Stimulated activated CD4-positive, alpha-beta T cell treated with anti-CD3 and anti-CD28 coated beads, TNF-alpha, amount 100 ng/mL, for 48 hours (primary cell): ENCODE results near the gene ERBB2.

Experiments used
- DNase-seq, 3 donors: peaks; one replicate each; pipeline ENCODE4 v3.0.0-alpha.2; 2020; ENCODE audit warnings: low read depth in 3 of 3

The ERBB2 gene

GRCh38 chr17:39699818-39700147, at the start of gene ERBB2:
ERBB2 (plus strand) TSS chr17:39700064; CDS start chr17:39700239, 175 bp downstream.
- no peak for DNase-seq

GRCh38 chr17:39650121-39650579, 49.7 kb upstream of the ERBB2 start:
- DNase-seq = no peak

GRCh38 chr17:39651923-39652586, 47.8 kb upstream of the ERBB2 start:
- no peak for DNase-seq

- DNase-seq = no peak
These were observed 47.1 kb upstream of the ERBB2 start for GRCh38 chr17:39652587-39653315.

GRCh38 chr17:39653316-39653661, 46.6 kb upstream of the ERBB2 start:
- DNase-seq = no peak

- peak; percentile 65 to 79 (median 77) for DNase-seq
These were observed 46.1 kb upstream of the ERBB2 start for GRCh38 chr17:39653662-39654331.

GRCh38 chr17:39655105-39655504, 44.8 kb upstream of the ERBB2 start:
- DNase-seq = no peak

GRCh38 chr17:39658346-39658745, 41.5 kb upstream of the ERBB2 start:
- no peak for DNase-seq

GRCh38 chr17:39658760-39659159, 41.1 kb upstream of the ERBB2 start:
- no peak for DNase-seq

GRCh38 chr17:39659279-39660010, 40.4 kb upstream of the ERBB2 start:
- no peak for DNase-seq

GRCh38 chr17:39660011-39660360, 39.9 kb upstream of the ERBB2 start:
- no peak for DNase-seq

GRCh38 chr17:39660397-39661385, 39.2 kb upstream of the ERBB2 start:
- DNase-seq = no peak

- DNase-seq = no peak
These were observed 37.9 kb upstream of the ERBB2 start for GRCh38 chr17:39661744-39662541.

GRCh38 chr17:39662551-39663339, 37.1 kb upstream of the ERBB2 start:
- no peak for DNase-seq

GRCh38 chr17:39663340-39663687, 36.5 kb upstream of the ERBB2 start:
- DNase-seq = no peak

- DNase-seq = no peak
These were observed 35.9 kb upstream of the ERBB2 start for GRCh38 chr17:39663688-39664580.

GRCh38 chr17:39664581-39665561, 35.0 kb upstream of the ERBB2 start, which contains the start of gene TCAP:
TCAP (plus strand) TSS chr17:39665349; CDS start chr17:39665360, 11 bp downstream.
- no peak for DNase-seq
